HG02798 (cell line): Measurements from ENCODE around the gene DFFA.
"Not testable (repeated sequence)": the region's sequence is repeated elsewhere in the genome, so short reads cannot be mapped to it uniquely, and the experiment has no call there.

Experiments
- ATAC-seq: cut with Tn5 transposase; IDR thresholded peaks from one replicate; pipeline ENCODE4 v1.9.1; 2021; ENCODE audit warnings: mild to moderate bottlenecking; ENCODE audit not compliant: unreplicated experiment, poor library complexity

The DFFA gene

GRCh38 chr1:10431070-10431730 lies 41.1 kb downstream of the DFFA start:
- ATAC-seq, result no peak

- ATAC-seq, result peak; percentile 89
Measured at GRCh38 chr1:10430216-10431069, 41.9 kb downstream of the DFFA start, which contains the start of gene CENPS. TSS of gene CENPS (plus strand) at chr1:10430433. CDS start at chr1:10430518, 85 bp downstream.

GRCh38 chr1:10429868-10430215 lies 42.5 kb downstream of the DFFA start:
- ATAC-seq, result no peak

- no peak for ATAC-seq
Measured at GRCh38 chr1:10428984-10429383, 43.3 kb downstream of the DFFA start.

GRCh38 chr1:10426535-10426848 lies 45.8 kb downstream of the DFFA start:
- not testable (repeated sequence) for ATAC-seq

- not testable (repeated sequence) for ATAC-seq
Measured at GRCh38 chr1:10425826-10426534, 46.3 kb downstream of the DFFA start.

- ATAC-seq, result no peak
Measured at GRCh38 chr1:10424651-10425050, 47.7 kb downstream of the DFFA start.

- ATAC-seq, result no peak
Measured at GRCh38 chr1:10424034-10424433, 48.3 kb downstream of the DFFA start.

- no peak for ATAC-seq
Measured at GRCh38 chr1:10421637-10422036, 50.7 kb downstream of the DFFA start.

- ATAC-seq, result no peak
Measured at GRCh38 chr1:10419351-10419750, 53.0 kb downstream of the DFFA start.

- ATAC-seq, result not testable (repeated sequence)
Measured at GRCh38 chr1:10418741-10419140, 53.6 kb downstream of the DFFA start.

- not testable (repeated sequence) for ATAC-seq
Measured at GRCh38 chr1:10415967-10416366, 56.4 kb downstream of the DFFA start.

- ATAC-seq, result no peak
Measured at GRCh38 chr1:10415211-10415930, 57.0 kb downstream of the DFFA start.

- ATAC-seq, result no peak
Measured at GRCh38 chr1:10407201-10407600, 65.1 kb downstream of the DFFA start.
